Measurements from ENCODE around the gene EIF3A. TPM values are rescaled to one million over a fixed set of nuclear protein-coding genes. Genes with fewer than 3 reads are reported as not detected.

EIF3A gene
- total and polyA plus RNA-seq, 9 of the 15 experiments (the other 6 are each of a cell fraction or from before 2014, with no cell fraction given), result 19.6 to 163 (median 102) TPM

GRCh38 chr10:119006451-119007210 lies 74.0 kb downstream of the EIF3A start (continued):
- peak; percentile 30; the same call in 1 of the 2 replicates for TF ChIP-seq NFIC (IDR thresholded peaks at IDR 0.05)
- TF ChIP-seq DPF2 (IDR thresholded peaks at IDR 0.05), result peak; percentile 79
- TF ChIP-seq CREM (IDR thresholded peaks at IDR 0.05; ENCODE audit: low read depth), result peak; percentile 3; the same call in 1 of the 2 replicates
- TF ChIP-seq, protein P1, sequence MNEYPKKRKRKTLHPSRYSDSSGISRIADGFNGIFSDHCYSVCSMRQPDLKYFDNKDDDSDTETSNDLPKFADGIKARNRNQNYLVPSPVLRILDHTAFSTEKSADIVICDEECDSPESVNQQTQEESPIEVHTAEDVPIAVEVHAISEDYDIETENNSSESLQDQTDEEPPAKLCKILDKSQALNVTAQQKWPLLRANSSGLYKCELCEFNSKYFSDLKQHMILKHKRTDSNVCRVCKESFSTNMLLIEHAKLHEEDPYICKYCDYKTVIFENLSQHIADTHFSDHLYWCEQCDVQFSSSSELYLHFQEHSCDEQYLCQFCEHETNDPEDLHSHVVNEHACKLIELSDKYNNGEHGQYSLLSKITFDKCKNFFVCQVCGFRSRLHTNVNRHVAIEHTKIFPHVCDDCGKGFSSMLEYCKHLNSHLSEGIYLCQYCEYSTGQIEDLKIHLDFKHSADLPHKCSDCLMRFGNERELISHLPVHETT (CRISPR knock-in tag; conservative IDR thresholded peaks at IDR 0.05 in 1 of 2, IDR thresholded peaks at IDR 0.05 in 1 of 2), result no peak
- TF ChIP-seq, protein P2, sequence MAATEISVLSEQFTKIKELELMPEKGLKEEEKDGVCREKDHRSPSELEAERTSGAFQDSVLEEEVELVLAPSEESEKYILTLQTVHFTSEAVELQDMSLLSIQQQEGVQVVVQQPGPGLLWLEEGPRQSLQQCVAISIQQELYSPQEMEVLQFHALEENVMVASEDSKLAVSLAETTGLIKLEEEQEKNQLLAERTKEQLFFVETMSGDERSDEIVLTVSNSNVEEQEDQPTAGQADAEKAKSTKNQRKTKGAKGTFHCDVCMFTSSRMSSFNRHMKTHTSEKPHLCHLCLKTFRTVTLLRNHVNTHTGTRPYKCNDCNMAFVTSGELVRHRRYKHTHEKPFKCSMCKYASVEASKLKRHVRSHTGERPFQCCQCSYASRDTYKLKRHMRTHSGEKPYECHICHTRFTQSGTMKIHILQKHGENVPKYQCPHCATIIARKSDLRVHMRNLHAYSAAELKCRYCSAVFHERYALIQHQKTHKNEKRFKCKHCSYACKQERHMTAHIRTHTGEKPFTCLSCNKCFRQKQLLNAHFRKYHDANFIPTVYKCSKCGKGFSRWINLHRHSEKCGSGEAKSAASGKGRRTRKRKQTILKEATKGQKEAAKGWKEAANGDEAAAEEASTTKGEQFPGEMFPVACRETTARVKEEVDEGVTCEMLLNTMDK (IDR thresholded peaks at IDR 0.05; ENCODE audit: borderline replicate concordance, insufficient read depth, low read depth, low read length, poor library complexity, severe bottlenecking), result no peak
- peak in 1 of 2 experiments; percentile 85; a peak in 2 of 4 replicates for TF ChIP-seq RCOR1 (IDR thresholded peaks at IDR 0.05; ENCODE audit: borderline replicate concordance in 1 of 2, low read depth in 2 of 2, low read length in 2 of 2)
- no peak for TF ChIP-seq CEBPG (CRISPR knock-in tag; IDR thresholded peaks at IDR 0.05)
- TF ChIP-seq CEBPG (tag; conservative IDR thresholded peaks at IDR 0.05 in 1 of 2, IDR thresholded peaks at IDR 0.05 in 1 of 2), result peak; percentile 58 to 71; a peak in 3 of 4 replicates
- peak in 1 of 2 experiments; percentile 35; a peak in 1 of 4 replicates for TF ChIP-seq FOXA3 (CRISPR knock-in tag; conservative IDR thresholded peaks at IDR 0.05 in 1 of 2, IDR thresholded peaks at IDR 0.05 in 1 of 2)

Measured in K562 (cell line).